ENCODE results near the gene CFAP161.

Gene CFAP161

GRCh38 chr15:81160312-81161159, 26.5 kb downstream of the CFAP161 start:
- no peak for DNase-seq

GRCh38 chr15:81161160-81161673, 27.1 kb downstream of the CFAP161 start:
- no peak for DNase-seq

GRCh38 chr15:81161851-81162250, 27.8 kb downstream of the CFAP161 start:
- DNase-seq, result no peak

GRCh38 chr15:81163961-81164800, 30.1 kb downstream of the CFAP161 start:
- DNase-seq, result peak in 1 of 2 experiments; percentile 29

GRCh38 chr15:81165535-81165934, 31.5 kb downstream of the CFAP161 start:
- no peak for DNase-seq

- no peak for DNase-seq
Observed at GRCh38 chr15:81166636-81167305, 32.7 kb downstream of the CFAP161 start.

GRCh38 chr15:81168131-81168526, 34.1 kb downstream of the CFAP161 start:
- no peak for DNase-seq

GRCh38 chr15:81168644-81169043, 34.6 kb downstream of the CFAP161 start:
- no peak for DNase-seq

- no peak for DNase-seq
Observed at GRCh38 chr15:81170511-81170910, 36.4 kb downstream of the CFAP161 start.

- no peak for DNase-seq
Observed at GRCh38 chr15:81171286-81171685, 37.2 kb downstream of the CFAP161 start.

- no peak for DNase-seq
Observed at GRCh38 chr15:81174125-81174791, 40.2 kb downstream of the CFAP161 start.

GRCh38 chr15:81174792-81175327, 40.8 kb downstream of the CFAP161 start:
- DNase-seq, result no peak

GRCh38 chr15:81175496-81175895, 41.4 kb downstream of the CFAP161 start:
- no peak for DNase-seq

- DNase-seq, result no peak
Observed at GRCh38 chr15:81176291-81176893, 42.3 kb downstream of the CFAP161 start.

- DNase-seq, result no peak
Observed at GRCh38 chr15:81178365-81178764, 44.3 kb downstream of the CFAP161 start.

GRCh38 chr15:81181220-81181619, 47.1 kb downstream of the CFAP161 start:
- DNase-seq, result no peak

- DNase-seq, result no peak
Observed at GRCh38 chr15:81182031-81182755, 48.1 kb downstream of the CFAP161 start.

- no peak for DNase-seq
Observed at GRCh38 chr15:81182756-81183438, 48.8 kb downstream of the CFAP161 start.

- DNase-seq, result no peak
Observed at GRCh38 chr15:81183439-81183775, 49.3 kb downstream of the CFAP161 start.

- no peak for DNase-seq
Observed at GRCh38 chr15:81184188-81184587, 50.1 kb downstream of the CFAP161 start.
